Measurements from ENCODE around the gene CHST7. TPM values are rescaled to one million over a fixed set of nuclear protein-coding genes. Genes with fewer than 3 reads are reported as not detected.
A peak's percentile ranks its signal among the peaks of the same experiment; 100 is the strongest.

Gene CHST7
- total RNA-seq, 1 experiment from 2014 or later: 24.7 TPM

GRCh38 chrX:46587753-46588171 is 14.2 kb downstream of the CHST7 start:
- intact Hi-C loops (cut with micrococcal nuclease): no loop called here
- no TSS peak for BruUV-seq (replicated peaks)
- Histone ChIP-seq H3K9ac (ENCODE audit: low read length) (no peak overlapping the region), H3K4me2 (ENCODE audit: low read length) (peak overlapping the region; percentile 45), H4K20me1 (ENCODE audit: low read length) (no peaks in the 10 kb centered on the region), H3F3A (ENCODE audit: low read length, unreplicated experiment) (no peaks in the 10 kb centered on the region), H3K4me3 (ENCODE audit: low read length) (no peak overlapping the region), H3K4me1 (ENCODE audit: insufficient read depth, low read length) (peaks cover 32% of the 10 kb centered on the region), H3K36me3 (ENCODE audit: low read depth, low read length) (no peaks in the 10 kb centered on the region), H3K9me2 (replicated peaks; ENCODE audit: low read length) (no peaks in the 10 kb centered on the region), H3K27me3 (ENCODE audit: low read length) (no peaks in the 10 kb centered on the region), H3K79me2 (ENCODE audit: low read length) (peaks cover 60% of the 10 kb centered on the region), H3K9me3 (ENCODE audit: low read length) (no peaks in the 10 kb centered on the region), H3K27ac (ENCODE audit: low read length) (peak overlapping the region; percentile 1; the same call in 1 of the 2 replicates), H2AFZ (ENCODE audit: low read length) (no peak overlapping the region)
- no peak for TF ChIP-seq CTCF (conservative IDR thresholded peaks at IDR 0.05; ENCODE audit: low read depth, low read length)
- TF ChIP-seq EZH2phosphoT487 (IDR thresholded peaks at IDR 0.05; ENCODE audit: borderline replicate concordance, low read length): no peak
- no peak for TF ChIP-seq EZH2 (IDR thresholded peaks at IDR 0.05; ENCODE audit: low read length, unreplicated experiment)
- ATAC-seq: no peak
- CTCF ChIA-PET: no interaction called here
- POLR2A ChIA-PET (ENCODE audit: unreplicated experiment): no interaction called here
- no peak for DNase-seq

GRCh38 chrX:46588263-46588662 is 14.7 kb downstream of the CHST7 start:
- intact Hi-C loops (cut with micrococcal nuclease): no loop called here
- ChIA-PET POLR2A (ENCODE audit: unreplicated experiment) (no interaction called here), CTCF (interaction anchor here (0.7 kb wide), 1 partner anchor 12 kb away, joined by 4 read pairs; no protein-coding TSS in a partner anchor)
- H3K36me3 ChIP-seq (ENCODE audit: low read depth, low read length): no peaks in the 10 kb centered on the region
- H3K4me1 ChIP-seq (ENCODE audit: insufficient read depth, low read length): peaks cover 30% of the 10 kb centered on the region
- no peaks in the 10 kb centered on the region for H4K20me1 ChIP-seq (ENCODE audit: low read length)
- no peaks in the 10 kb centered on the region for H3K9me2 ChIP-seq (replicated peaks; ENCODE audit: low read length)
- peaks cover 58% of the 10 kb centered on the region for H3K79me2 ChIP-seq (ENCODE audit: low read length)
- peak overlapping the region; percentile 1; the same call in 1 of the 2 replicates for H3K27ac ChIP-seq (ENCODE audit: low read length)
- BruUV-seq (replicated peaks): no TSS peak
- no peak for ATAC-seq
- TF ChIP-seq EZH2 (IDR thresholded peaks at IDR 0.05; ENCODE audit: low read length, unreplicated experiment): no peak
- no peak for TF ChIP-seq EZH2phosphoT487 (IDR thresholded peaks at IDR 0.05; ENCODE audit: borderline replicate concordance, low read length)
- TF ChIP-seq CTCF (conservative IDR thresholded peaks at IDR 0.05; ENCODE audit: low read depth, low read length): no peak
- H3K27me3 ChIP-seq (ENCODE audit: low read length): no peaks in the 10 kb centered on the region
- DNase-seq: peak; percentile 22
- H3K4me3 ChIP-seq (ENCODE audit: low read length): no peak overlapping the region
- no peaks in the 10 kb centered on the region for H3K9me3 ChIP-seq (ENCODE audit: low read length)
- H2AFZ ChIP-seq (ENCODE audit: low read length): no peak overlapping the region
- no peak overlapping the region for H3K9ac ChIP-seq (ENCODE audit: low read length)
- peak overlapping the region; percentile 45 for H3K4me2 ChIP-seq (ENCODE audit: low read length)
- H3F3A ChIP-seq (ENCODE audit: low read length, unreplicated experiment): no peaks in the 10 kb centered on the region

GRCh38 chrX:46589977-46590723 is 16.6 kb downstream of the CHST7 start:
- ATAC-seq: peak; percentile 72
- BruUV-seq (replicated peaks): no TSS peak
- H3K9me2 ChIP-seq (replicated peaks; ENCODE audit: low read length): no peaks in the 10 kb centered on the region

More at GRCh38 chrX:46589977-46590723, 16.6 kb downstream of the CHST7 start:
- peaks cover 52% of the 10 kb centered on the region for H3K79me2 ChIP-seq (ENCODE audit: low read length)
- H3K4me2 ChIP-seq (ENCODE audit: low read length): peak overlapping the region; percentile 24; the same call in 1 of the 2 replicates
- CTCF ChIA-PET: interaction anchor here (0.6 kb wide), 1 partner anchor 14 kb away, joined by 7 read pairs; no protein-coding TSS in a partner anchor
- intact Hi-C loops (cut with micrococcal nuclease): loop anchor here (2.0 kb wide), 1 partner anchor 13 kb away; no protein-coding TSS in a partner anchor
- H3K4me3 ChIP-seq (ENCODE audit: low read length): no peak overlapping the region
- no peaks in the 10 kb centered on the region for H3F3A ChIP-seq (ENCODE audit: low read length, unreplicated experiment)
- no peaks in the 10 kb centered on the region for H3K9me3 ChIP-seq (ENCODE audit: low read length)
- no peak overlapping the region for H3K27ac ChIP-seq (ENCODE audit: low read length)
- no peaks in the 10 kb centered on the region for H4K20me1 ChIP-seq (ENCODE audit: low read length)
- H3K36me3 ChIP-seq (ENCODE audit: low read depth, low read length): no peaks in the 10 kb centered on the region
- H3K4me1 ChIP-seq (ENCODE audit: insufficient read depth, low read length): peaks cover 30% of the 10 kb centered on the region
- H3K9ac ChIP-seq (ENCODE audit: low read length): no peak overlapping the region
- POLR2A ChIA-PET (ENCODE audit: unreplicated experiment): interaction anchor here (0.7 kb wide), 1 partner anchor 265 kb away, joined by 6 read pairs; no protein-coding TSS in a partner anchor
- H3K27me3 ChIP-seq (ENCODE audit: low read length): no peaks in the 10 kb centered on the region
- no peak overlapping the region for H2AFZ ChIP-seq (ENCODE audit: low read length)
- TF ChIP-seq EZH2phosphoT487 (IDR thresholded peaks at IDR 0.05; ENCODE audit: borderline replicate concordance, low read length) (no peak), EZH2 (IDR thresholded peaks at IDR 0.05; ENCODE audit: low read length, unreplicated experiment) (no peak), CTCF (conservative IDR thresholded peaks at IDR 0.05; ENCODE audit: low read depth, low read length) (no peak)
- DNase-seq: peak; percentile 81

All from PC-3 (cell line).